Measurements from ENCODE around the gene ABLIM2. TPM values are rescaled to one million over a fixed set of nuclear protein-coding genes. Genes with fewer than 3 reads are reported as not detected.

ABLIM2 gene
- total RNA-seq, 4 donors from 2014 or later, result 4.2 to 28.5 (median 8.7) TPM

GRCh38 chr4:8132947-8133705 is 25.5 kb downstream of the ABLIM2 start:
- H3K9me3 ChIP-seq, result no peaks in the 10 kb centered on the region
- 87% methylated on average over 27 of the region's 27 CpGs for WGBS
- intact Hi-C loops (cut with DNase I), result no loop called here
- H3K27ac ChIP-seq (replicated peaks in 1 of 4), result no peak overlapping the region
- H3K4me1 ChIP-seq, result no peaks in the 10 kb centered on the region
- H3K36me3 ChIP-seq, result no peaks in the 10 kb centered on the region
- TF ChIP-seq POLR2AphosphoS5 (IDR thresholded peaks at IDR 0.05) (no peak), CTCF (IDR thresholded peaks at IDR 0.05) (no peak), POLR2A (IDR thresholded peaks at IDR 0.05; ENCODE audit: low read depth) (no peak), EP300 (IDR thresholded peaks at IDR 0.05) (no peak)
- no peak for DNase-seq (ENCODE audit: extremely low spot score)
- H3K27me3 ChIP-seq, result no peaks in the 10 kb centered on the region
- H3K4me3 ChIP-seq, result no peak overlapping the region

- no peak overlapping the region for H3K27ac ChIP-seq (replicated peaks in 1 of 4)
- WGBS, result 77% methylated on average over 5 of the region's 10 CpGs
Observed at GRCh38 chr4:8132400-8132799, 26.2 kb downstream of the ABLIM2 start.

GRCh38 chr4:8131826-8132225 is 26.8 kb downstream of the ABLIM2 start:
- intact Hi-C loops (cut with DNase I), result no loop called here
- Histone ChIP-seq H3K9me3 (no peaks in the 10 kb centered on the region), H3K4me1 (no peaks in the 10 kb centered on the region), H3K4me3 (no peak overlapping the region), H3K27me3 (no peaks in the 10 kb centered on the region), H3K27ac (replicated peaks in 1 of 4) (no peak overlapping the region), H3K36me3 (no peaks in the 10 kb centered on the region)
- 82% methylated on average over 16 of the region's 18 CpGs for WGBS
- TF ChIP-seq EP300 (IDR thresholded peaks at IDR 0.05), result no peak
- TF ChIP-seq POLR2AphosphoS5 (IDR thresholded peaks at IDR 0.05), result no peak
- TF ChIP-seq CTCF (IDR thresholded peaks at IDR 0.05), result no peak
- TF ChIP-seq POLR2A (IDR thresholded peaks at IDR 0.05; ENCODE audit: low read depth), result no peak
- DNase-seq (ENCODE audit: extremely low spot score), result no peak

More at GRCh38 chr4:8132400-8132799, 26.2 kb downstream of the ABLIM2 start:
- Histone ChIP-seq H3K27me3 (no peaks in the 10 kb centered on the region), H3K9me3 (no peaks in the 10 kb centered on the region), H3K36me3 (no peaks in the 10 kb centered on the region), H3K4me1 (no peaks in the 10 kb centered on the region), H3K4me3 (no peak overlapping the region)
- TF ChIP-seq EP300 (IDR thresholded peaks at IDR 0.05) (no peak), POLR2A (IDR thresholded peaks at IDR 0.05; ENCODE audit: low read depth) (no peak), CTCF (IDR thresholded peaks at IDR 0.05) (no peak), POLR2AphosphoS5 (IDR thresholded peaks at IDR 0.05) (no peak)
- intact Hi-C loops (cut with DNase I), result no loop called here
- no peak for DNase-seq (ENCODE audit: extremely low spot score)

- Histone ChIP-seq H3K36me3 (no peaks in the 10 kb centered on the region), H3K27ac (replicated peaks in 1 of 4) (no peak overlapping the region), H3K9me3 (no peaks in the 10 kb centered on the region), H3K4me3 (no peak overlapping the region), H3K27me3 (no peaks in the 10 kb centered on the region), H3K4me1 (no peaks in the 10 kb centered on the region)
- TF ChIP-seq POLR2AphosphoS5 (IDR thresholded peaks at IDR 0.05) (no peak), CTCF (IDR thresholded peaks at IDR 0.05) (no peak), POLR2A (IDR thresholded peaks at IDR 0.05; ENCODE audit: low read depth) (no peak), EP300 (IDR thresholded peaks at IDR 0.05) (no peak)
- WGBS, result 72% methylated on average over 7 of the region's 8 CpGs
- intact Hi-C loops (cut with DNase I), result no loop called here
- no peak for DNase-seq (ENCODE audit: extremely low spot score)
Observed at GRCh38 chr4:8131210-8131609, 27.4 kb downstream of the ABLIM2 start.
